B cell (primary cell): ENCODE data around the gene ARHGAP26. TPM values are rescaled to one million over a fixed set of nuclear protein-coding genes. Genes with fewer than 3 reads are reported as not detected.
A peak's percentile ranks its signal among the peaks of the same experiment; 100 is the strongest.

Experiments
- ATAC-seq: fragments of 200-7000 bp; cut with Tn5 transposase; one replicate; pipeline ENCODE4 v1.10.0; 2021; ENCODE audit warnings: low read depth, mild to moderate bottlenecking, moderate number of reproducible peaks, moderate library complexity
- CTCF ChIA-PET: fragments of 350-600 bp; sonication (Branson Sonifier 250); formaldehyde crosslinking; loops from one replicate; lab custom pipeline; 2021; ENCODE audit warnings: antibody characterized with exemption, inconsistent platforms; lab: Charles Lee
- POLR2A ChIA-PET: fragments of 350-600 bp; sonication (Branson Sonifier 250); formaldehyde crosslinking; loops from one replicate; lab custom pipeline; 2021; ENCODE audit warnings: antibody characterized with exemption; lab: Charles Lee
- DNase-seq: peaks from one replicate; pipeline ENCODE4 v3.0.0; 2013
- H2AFZ ChIP-seq: 2 replicates; pipeline ENCODE4 v1.6.1; 2012; ENCODE audit warnings: mild to moderate bottlenecking, low read depth, low read length; ENCODE audit not compliant: insufficient read depth, poor library complexity, severe bottlenecking
- H3K27ac ChIP-seq, 2 donors: 1 replicate in 1 of 2; 2 replicates in 1 of 2; pipeline ENCODE4 v1.5.1; 2012 to 2013; ENCODE audit warnings: low read length in 2 of 2, mild to moderate bottlenecking in 2 of 2, moderate library complexity in 1 of 2
- H3K27me3 ChIP-seq, 4 experiments: fragments of 200-600 bp in 1 of 4; sonication (generic) in 1 of 4; replicated peaks in 1 of 4; 1 replicate in 2 of 4; 2 replicates in 2 of 4; pipeline versions ENCODE4 v1.6.1 to v1.7.0; 2013 to 2016; ENCODE audit warnings: low read length in 3 of 4, mild to moderate bottlenecking in 2 of 4, mixed read lengths in 1 of 4, moderate library complexity in 1 of 4; ENCODE audit not compliant: insufficient read depth in 4 of 4, control insufficient read depth in 3 of 4; ENCODE audit errors: control extremely low read depth in 1 of 4
- H3K36me3 ChIP-seq, 2 experiments: replicated peaks in 1 of 2; 1 replicate in 1 of 2; 2 replicates in 1 of 2; pipeline versions ENCODE4 v1.6.1 to v1.7.1; 2013; ENCODE audit warnings: low read length in 1 of 2; ENCODE audit not compliant: insufficient read depth in 2 of 2, control insufficient read depth in 1 of 2; ENCODE audit errors: control extremely low read depth in 1 of 2, extremely low read depth in 1 of 2
- H3K4me1 ChIP-seq, 2 donors: fragments of 200-600 bp in 1 of 2; sonication (generic) in 1 of 2; 1 replicate in 1 of 2; 2 replicates in 1 of 2; pipeline versions ENCODE4 v1.5.1 to v1.6.1; 2013 to 2017; ENCODE audit warnings: low read length in 2 of 2; ENCODE audit not compliant: control insufficient read depth in 2 of 2, insufficient read depth in 2 of 2
- H3K4me2 ChIP-seq: replicated peaks from 2 replicates; pipeline ENCODE3; 2012; ENCODE audit warnings: mild to moderate bottlenecking, low read depth, low read length; ENCODE audit not compliant: poor library complexity, severe bottlenecking
- H3K4me3 ChIP-seq, 5 experiments: fragments of 200-600 bp in 1 of 5; sonication (generic) in 1 of 5; 1 replicate in 3 of 5; 2 replicates in 2 of 5; pipeline versions ENCODE4 v1.5.1 to v1.7.0; 2011 to 2016; ENCODE audit warnings: low read length in 4 of 5, mild to moderate bottlenecking in 4 of 5, low read depth in 2 of 5, control low read depth in 1 of 5, moderate library complexity in 1 of 5; ENCODE audit not compliant: insufficient read depth in 1 of 5; ENCODE audit errors: control extremely low read depth in 1 of 5, extremely low read depth in 1 of 5
- H3K79me2 ChIP-seq: fragments of 200-600 bp; sonication (generic); one replicate; pipeline ENCODE4 v1.6.0; 2016; ENCODE audit warnings: low read length; ENCODE audit not compliant: control insufficient read depth, insufficient read depth
- H3K9ac ChIP-seq: fragments of 200-600 bp; sonication (generic); 2 replicates; pipeline ENCODE4 v1.6.1; 2017; ENCODE audit warnings: mild to moderate bottlenecking, low read length, moderate library complexity
- H3K9me3 ChIP-seq, 3 donors: one replicate each; pipeline versions ENCODE4 v1.6.1 to v1.7.1; 2013; ENCODE audit warnings: low read length in 2 of 3; ENCODE audit not compliant: control insufficient read depth in 2 of 3, insufficient read depth in 1 of 3; ENCODE audit errors: control extremely low read depth in 1 of 3
- H4K20me1 ChIP-seq: 2 replicates; pipeline ENCODE4 v1.6.0; 2012; ENCODE audit warnings: mild to moderate bottlenecking, low read length; ENCODE audit not compliant: insufficient read depth, control insufficient read depth, poor library complexity, severe bottlenecking
- H3K27ac Mint-ChIP-seq: one replicate; pipeline ENCODE4 v1.8.0; 2021; ENCODE audit warnings: mixed read lengths
- H3K27me3 Mint-ChIP-seq: one replicate; pipeline ENCODE4 v1.8.0; 2021; ENCODE audit warnings: mixed read lengths
- H3K4me1 Mint-ChIP-seq: one replicate; pipeline ENCODE4 v1.8.0; 2021; ENCODE audit warnings: mixed read lengths
- H3K4me3 Mint-ChIP-seq: one replicate; pipeline ENCODE4 v1.8.0; 2021; ENCODE audit warnings: mixed read lengths
- H3K9me3 Mint-ChIP-seq: one replicate; pipeline ENCODE4 v1.8.0; 2022; ENCODE audit warnings: mixed read lengths; ENCODE audit not compliant: insufficient read depth
- CTCF ChIP-seq: fragments of 200-600 bp; IDR thresholded peaks from one replicate; pipeline ENCODE4 v1.8.0; 2022; ENCODE audit warnings: antibody characterized with exemption, mild to moderate bottlenecking
- EZH2 ChIP-seq: IDR thresholded peaks from 2 replicates; pipeline ENCODE4 v1.6.1; 2012; ENCODE audit warnings: borderline replicate concordance, low read depth, mild to moderate bottlenecking, moderate library complexity, low read length; ENCODE audit not compliant: insufficient read depth, poor library complexity, severe bottlenecking
- WGBS: methylation state at CpG from one replicate; pipeline ENCODE4 v1.1.5; 2013; ENCODE audit warnings: missing lambda C conversion rate; ENCODE audit not compliant: insufficient coverage; 5-methylcytosine and 5-hydroxymethylcytosine counted together
- intact Hi-C: fragments of 100-400 bp; cut with micrococcal nuclease; formaldehyde crosslinking; loops from one replicate; pipeline ENCODE4 v1.10.0; 2022
- polyA plus RNA-seq: library from polyadenylated mRNA; depleted of rRNA; stranded (reverse); fragments of >200 nt; gene quantifications from 2 replicates; pipeline ENCODE4 v1.2.3, GENCODE V29; 2012
- total RNA-seq, 2 donors: library from RNA; stranded (reverse); fragments of 120-200 nt in 1 of 2; gene quantifications; 1 replicate in 1 of 2; 2 replicates in 1 of 2; pipeline versions ENCODE4 v1.2.3 to v1.2.4, GENCODE V29; 2013 to 2022

Gene ARHGAP26
- total and polyA plus RNA-seq, 2 donors (not counting 1 experiment from before 2014, with no cell fraction given) = 1.8 to 22.5 TPM

- DNase-seq = no peak
- 96% methylated on average over 2 of the region's 2 CpGs for WGBS
- Mint-ChIP-seq H3K9me3 (no peaks in the 10 kb centered on the region), H3K4me3 (no peak overlapping the region), H3K4me1 (peaks cover 41% of the 10 kb centered on the region), H3K27ac (no peak overlapping the region), H3K27me3 (no peaks in the 10 kb centered on the region)
- Histone ChIP-seq H3K9ac (no peak overlapping the region), H3K27me3 (no peaks in the 10 kb centered on the region), H4K20me1 (no peaks in the 10 kb centered on the region), H3K4me3 (no peak overlapping the region), H3K79me2 (no peaks in the 10 kb centered on the region), H3K4me2 (no peak overlapping the region), H3K27ac (no peak overlapping the region), H2AFZ (no peak overlapping the region), H3K4me1 (peaks cover 30 to 34% of the 10 kb centered on the region in 2 donors), H3K36me3 (peaks cover 2 to 4% of the 10 kb centered on the region in 2 experiments), H3K9me3 (no peaks in the 10 kb centered on the region)
- ChIA-PET CTCF (interaction anchor here (1.0 to 1.4 kb wide), 2 partner anchors 9 to 606 kb away, joined by 3 read pairs; no protein-coding TSS in a partner anchor), POLR2A (no interaction called here)
- ATAC-seq = no peak
- TF ChIP-seq CTCF (no peak), EZH2 (no peak)
- intact Hi-C loops = loop anchor here (5.0 kb wide), 2 partner anchors 217 to 292 kb away; no protein-coding TSS in a partner anchor
These were observed 449.5 kb downstream of the ARHGAP26 start for GRCh38 chr5:143219696-143220095.

DNA sequence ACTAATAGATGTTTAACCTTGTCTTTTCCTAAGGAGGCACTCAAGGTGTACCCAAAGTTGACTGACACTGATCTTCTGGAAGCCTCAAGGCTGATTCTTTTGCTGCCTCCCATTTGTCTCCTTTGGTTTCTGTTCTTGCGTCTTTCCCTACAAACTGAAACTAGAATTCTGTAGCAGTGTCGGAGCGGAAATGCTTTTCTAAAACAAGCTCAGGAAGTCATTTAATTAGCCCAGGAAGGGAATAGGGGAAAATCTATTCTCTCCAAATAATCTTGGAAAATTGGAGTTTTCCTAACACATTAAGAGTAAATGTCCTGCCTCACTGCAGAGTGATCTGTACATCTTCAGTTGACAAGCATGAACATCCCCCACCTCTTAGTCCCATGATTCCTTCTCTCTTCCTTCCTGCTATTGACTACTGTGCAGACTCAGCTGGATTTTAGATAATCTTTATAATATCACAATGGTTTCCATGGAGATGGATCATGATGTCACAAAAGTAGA, 450.6 kb downstream of the ARHGAP26 start:
- H3K79me2 ChIP-seq = no peaks in the 10 kb centered on the region
- ATAC-seq (no peak), DNase-seq (no peak)
- TF ChIP-seq CTCF (no peak), EZH2 (no peak)
- no peaks in the 10 kb centered on the region for H3K27me3 ChIP-seq
- Mint-ChIP-seq H3K4me3 (peak overlapping the region; percentile 56), H3K27ac (peak overlapping the region; percentile 67), H3K4me1 (peaks cover 41% of the 10 kb centered on the region), H3K9me3 (no peaks in the 10 kb centered on the region), H3K27me3 (no peaks in the 10 kb centered on the region)
- no peaks in the 10 kb centered on the region for H3K9me3 ChIP-seq
- H3K4me2 ChIP-seq = peak overlapping the region; percentile 45
- POLR2A ChIA-PET = interaction anchor here (0.7 kb wide), 1 partner anchor 182 kb away, joined by 7 read pairs; the partner anchor contains the start of gene NR3C1
- peak overlapping the region; percentile 53 for H2AFZ ChIP-seq
- no peaks in the 10 kb centered on the region for H4K20me1 ChIP-seq
- no peak overlapping the region for H3K27ac ChIP-seq
- WGBS = no CpG with 5 or more reads among the region's 3 CpGs
- intact Hi-C loops = loop anchor here (5.0 kb wide), 2 partner anchors 218 to 293 kb away; no protein-coding TSS in a partner anchor
- H3K36me3 ChIP-seq = peaks cover 0 to 4% of the 10 kb centered on the region in 2 experiments
- H3K4me3 ChIP-seq = peak overlapping the region in 1 of 5 experiments; percentile 15
- CTCF ChIA-PET = interaction anchor here (0.5 to 1.8 kb wide), 3 partner anchors 474 to 693 kb away, joined by 3 to 4 read pairs (median 3); no protein-coding TSS in a partner anchor
- peak overlapping the region; percentile 10 for H3K9ac ChIP-seq
- peaks cover 30 to 34% of the 10 kb centered on the region in 2 donors for H3K4me1 ChIP-seq
